ENCODE measurements around the gene HLA-B.

HLA-B gene

DNA sequence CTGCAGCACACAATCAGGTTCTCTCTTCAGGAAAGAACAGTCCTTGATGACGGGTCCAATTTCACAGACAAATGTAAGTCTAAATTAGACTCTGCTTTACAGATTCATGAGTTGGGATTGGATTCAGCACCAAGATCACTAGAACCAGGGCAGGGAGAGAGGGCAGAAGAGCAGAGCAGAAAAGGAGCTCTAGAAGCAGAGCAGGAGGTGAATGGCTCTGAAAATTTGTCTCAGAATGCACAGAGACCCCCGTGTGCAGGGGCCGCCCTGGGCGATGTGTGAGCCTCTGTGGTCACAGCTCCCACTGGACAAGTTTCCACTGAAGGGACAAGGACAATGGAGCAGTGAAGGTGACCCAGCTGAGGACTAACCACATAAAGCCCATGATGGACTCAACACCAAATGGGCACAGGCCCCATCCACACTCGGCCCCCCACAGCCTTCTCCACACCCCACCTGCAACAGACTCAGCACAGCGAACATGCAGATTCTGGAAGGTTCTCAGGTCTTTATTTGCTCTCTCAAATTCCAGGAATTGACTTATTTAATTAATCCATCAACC, 3.5 kb downstream of the HLA-B start:
- DNase-seq (ENCODE audit: low read depth in 1 of 2, low spot score in 1 of 2), result peak in 1 of 2 experiments; percentile 7
- Histone ChIP-seq H3K4me3 (replicated peaks; ENCODE audit: insufficient read depth, low read length) (no peak overlapping the region), H3K27me3 (ENCODE audit: insufficient read depth, poor library complexity, severe bottlenecking) (no peaks in the 10 kb centered on the region), H3K27ac (replicated peaks) (no peak overlapping the region)
- TF ChIP-seq, protein P1, sequence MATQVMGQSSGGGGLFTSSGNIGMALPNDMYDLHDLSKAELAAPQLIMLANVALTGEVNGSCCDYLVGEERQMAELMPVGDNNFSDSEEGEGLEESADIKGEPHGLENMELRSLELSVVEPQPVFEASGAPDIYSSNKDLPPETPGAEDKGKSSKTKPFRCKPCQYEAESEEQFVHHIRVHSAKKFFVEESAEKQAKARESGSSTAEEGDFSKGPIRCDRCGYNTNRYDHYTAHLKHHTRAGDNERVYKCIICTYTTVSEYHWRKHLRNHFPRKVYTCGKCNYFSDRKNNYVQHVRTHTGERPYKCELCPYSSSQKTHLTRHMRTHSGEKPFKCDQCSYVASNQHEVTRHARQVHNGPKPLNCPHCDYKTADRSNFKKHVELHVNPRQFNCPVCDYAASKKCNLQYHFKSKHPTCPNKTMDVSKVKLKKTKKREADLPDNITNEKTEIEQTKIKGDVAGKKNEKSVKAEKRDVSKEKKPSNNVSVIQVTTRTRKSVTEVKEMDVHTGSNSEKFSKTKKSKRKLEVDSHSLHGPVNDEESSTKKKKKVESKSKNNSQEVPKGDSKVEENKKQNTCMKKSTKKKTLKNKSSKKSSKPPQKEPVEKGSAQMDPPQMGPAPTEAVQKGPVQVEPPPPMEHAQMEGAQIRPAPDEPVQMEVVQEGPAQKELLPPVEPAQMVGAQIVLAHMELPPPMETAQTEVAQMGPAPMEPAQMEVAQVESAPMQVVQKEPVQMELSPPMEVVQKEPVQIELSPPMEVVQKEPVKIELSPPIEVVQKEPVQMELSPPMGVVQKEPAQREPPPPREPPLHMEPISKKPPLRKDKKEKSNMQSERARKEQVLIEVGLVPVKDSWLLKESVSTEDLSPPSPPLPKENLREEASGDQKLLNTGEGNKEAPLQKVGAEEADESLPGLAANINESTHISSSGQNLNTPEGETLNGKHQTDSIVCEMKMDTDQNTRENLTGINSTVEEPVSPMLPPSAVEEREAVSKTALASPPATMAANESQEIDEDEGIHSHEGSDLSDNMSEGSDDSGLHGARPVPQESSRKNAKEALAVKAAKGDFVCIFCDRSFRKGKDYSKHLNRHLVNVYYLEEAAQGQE (IDR thresholded peaks at IDR 0.05; ENCODE audit: insufficient replicate concordance, low read depth), result no peak
- TF ChIP-seq POLR2AphosphoS5 (IDR thresholded peaks at IDR 0.05; ENCODE audit: low read depth) (no peak), GABPA (IDR thresholded peaks at IDR 0.05; ENCODE audit: low read depth) (no peak), SPI1 (IDR thresholded peaks at IDR 0.05; ENCODE audit: borderline replicate concordance, low read depth) (no peak)
- TF ChIP-seq, protein P2, sequence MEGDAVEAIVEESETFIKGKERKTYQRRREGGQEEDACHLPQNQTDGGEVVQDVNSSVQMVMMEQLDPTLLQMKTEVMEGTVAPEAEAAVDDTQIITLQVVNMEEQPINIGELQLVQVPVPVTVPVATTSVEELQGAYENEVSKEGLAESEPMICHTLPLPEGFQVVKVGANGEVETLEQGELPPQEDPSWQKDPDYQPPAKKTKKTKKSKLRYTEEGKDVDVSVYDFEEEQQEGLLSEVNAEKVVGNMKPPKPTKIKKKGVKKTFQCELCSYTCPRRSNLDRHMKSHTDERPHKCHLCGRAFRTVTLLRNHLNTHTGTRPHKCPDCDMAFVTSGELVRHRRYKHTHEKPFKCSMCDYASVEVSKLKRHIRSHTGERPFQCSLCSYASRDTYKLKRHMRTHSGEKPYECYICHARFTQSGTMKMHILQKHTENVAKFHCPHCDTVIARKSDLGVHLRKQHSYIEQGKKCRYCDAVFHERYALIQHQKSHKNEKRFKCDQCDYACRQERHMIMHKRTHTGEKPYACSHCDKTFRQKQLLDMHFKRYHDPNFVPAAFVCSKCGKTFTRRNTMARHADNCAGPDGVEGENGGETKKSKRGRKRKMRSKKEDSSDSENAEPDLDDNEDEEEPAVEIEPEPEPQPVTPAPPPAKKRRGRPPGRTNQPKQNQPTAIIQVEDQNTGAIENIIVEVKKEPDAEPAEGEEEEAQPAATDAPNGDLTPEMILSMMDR (IDR thresholded peaks at IDR 0.05; ENCODE audit: insufficient read depth, low read length), result no peak

DNA sequence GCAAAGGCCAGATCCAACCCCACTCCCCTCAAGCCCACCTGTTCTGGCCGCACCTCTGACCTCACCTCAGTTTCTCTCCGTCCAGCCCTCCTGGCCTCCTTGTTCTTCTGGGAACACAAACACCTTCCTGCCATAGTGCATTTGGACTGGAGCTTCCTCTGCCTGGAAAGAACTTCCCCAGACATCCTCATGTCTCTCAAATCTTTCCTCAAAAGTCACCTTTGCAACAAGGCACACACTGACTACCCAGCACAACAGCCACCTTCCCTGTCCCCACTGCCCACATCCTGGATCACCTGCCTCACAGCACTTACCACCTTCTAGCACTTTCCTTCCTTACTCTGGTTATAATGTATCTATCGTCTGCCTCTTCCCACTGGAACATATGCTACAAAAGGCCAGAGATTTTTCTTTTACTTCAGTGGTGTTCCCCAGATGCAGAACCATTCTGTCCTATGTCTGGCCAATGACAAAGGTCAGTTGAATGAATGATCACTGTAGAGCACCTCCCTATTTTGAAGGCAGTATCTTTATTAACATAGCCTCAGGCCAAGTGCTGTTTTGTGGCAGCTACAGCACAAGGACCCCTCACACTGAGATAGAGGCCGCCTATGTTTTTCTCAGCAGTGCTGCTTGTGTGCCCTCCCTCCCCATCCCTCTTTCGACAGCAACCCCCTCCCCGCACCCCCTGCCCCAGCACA, 4.1 kb downstream of the HLA-B start:
- H3K4me3 ChIP-seq (replicated peaks; ENCODE audit: insufficient read depth, low read length), result no peak overlapping the region
- H3K27me3 ChIP-seq (ENCODE audit: insufficient read depth, poor library complexity, severe bottlenecking), result no peaks in the 10 kb centered on the region
- TF ChIP-seq GABPA (IDR thresholded peaks at IDR 0.05; ENCODE audit: low read depth) (no peak), POLR2AphosphoS5 (IDR thresholded peaks at IDR 0.05; ENCODE audit: low read depth) (peak; percentile 63; the same call in 1 of the 2 replicates), SPI1 (IDR thresholded peaks at IDR 0.05; ENCODE audit: borderline replicate concordance, low read depth) (no peak)
- TF ChIP-seq, protein P1 (IDR thresholded peaks at IDR 0.05; ENCODE audit: insufficient replicate concordance, low read depth), result no peak
- no peak for DNase-seq (ENCODE audit: low read depth in 1 of 2, low spot score in 1 of 2)
- H3K27ac ChIP-seq (replicated peaks), result no peak overlapping the region

- DNase-seq (ENCODE audit: low read depth in 1 of 2, low spot score in 1 of 2), result no peak
- Histone ChIP-seq H3K27ac (replicated peaks) (no peak overlapping the region), H3K27me3 (ENCODE audit: insufficient read depth, poor library complexity, severe bottlenecking) (no peaks in the 10 kb centered on the region), H3K4me3 (replicated peaks; ENCODE audit: insufficient read depth, low read length) (no peak overlapping the region)
- TF ChIP-seq GABPA (IDR thresholded peaks at IDR 0.05; ENCODE audit: low read depth), result no peak
- TF ChIP-seq, protein P1 (IDR thresholded peaks at IDR 0.05; ENCODE audit: insufficient replicate concordance, low read depth), result no peak
- no peak for TF ChIP-seq SPI1 (IDR thresholded peaks at IDR 0.05; ENCODE audit: borderline replicate concordance, low read depth)
- no peak for TF ChIP-seq POLR2AphosphoS5 (IDR thresholded peaks at IDR 0.05; ENCODE audit: low read depth)
- TF ChIP-seq, protein P2 (IDR thresholded peaks at IDR 0.05; ENCODE audit: insufficient read depth, low read length), result no peak
These were observed 4.7 kb downstream of the HLA-B start for GRCh38 chr6:31352310-31352682.
